ENCODE data around the gene WNT3.

DNA sequence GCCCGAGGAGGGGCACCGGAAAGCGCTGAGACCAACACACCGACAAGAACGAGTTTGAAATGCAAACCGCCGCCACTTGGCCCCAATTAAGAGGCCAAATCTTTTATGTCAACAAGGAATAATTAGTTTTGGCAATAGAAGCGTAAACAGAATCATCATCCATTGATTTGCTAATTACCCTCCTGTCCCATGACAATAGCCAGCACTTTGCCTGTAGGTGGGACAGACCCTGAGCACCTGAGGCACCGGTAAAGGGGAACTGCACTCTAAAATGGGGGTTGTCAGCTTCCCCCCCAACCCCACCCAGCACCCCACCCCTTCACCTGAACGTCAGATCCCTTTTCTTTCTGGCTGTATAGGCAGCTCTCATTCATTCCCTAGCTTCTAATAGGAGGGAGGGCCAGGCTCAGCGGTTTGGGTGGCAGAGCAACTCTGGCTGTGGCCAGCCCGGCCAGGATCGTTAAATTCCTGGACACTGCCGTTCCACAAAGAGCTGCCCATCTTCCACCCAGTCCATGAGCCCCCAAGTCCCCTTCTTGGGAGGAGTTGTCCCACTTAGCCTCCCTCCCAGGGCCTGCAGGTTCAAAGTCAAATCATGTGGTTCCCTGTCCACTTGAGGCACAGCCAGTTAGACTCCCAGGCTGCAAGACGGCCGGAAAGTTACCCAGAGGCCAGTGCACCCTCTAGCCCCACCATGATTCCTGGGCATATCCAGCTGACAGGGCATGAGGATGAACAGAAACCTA, 45.8 kb downstream of the WNT3 start:
- TF ChIP-seq, protein P1, sequence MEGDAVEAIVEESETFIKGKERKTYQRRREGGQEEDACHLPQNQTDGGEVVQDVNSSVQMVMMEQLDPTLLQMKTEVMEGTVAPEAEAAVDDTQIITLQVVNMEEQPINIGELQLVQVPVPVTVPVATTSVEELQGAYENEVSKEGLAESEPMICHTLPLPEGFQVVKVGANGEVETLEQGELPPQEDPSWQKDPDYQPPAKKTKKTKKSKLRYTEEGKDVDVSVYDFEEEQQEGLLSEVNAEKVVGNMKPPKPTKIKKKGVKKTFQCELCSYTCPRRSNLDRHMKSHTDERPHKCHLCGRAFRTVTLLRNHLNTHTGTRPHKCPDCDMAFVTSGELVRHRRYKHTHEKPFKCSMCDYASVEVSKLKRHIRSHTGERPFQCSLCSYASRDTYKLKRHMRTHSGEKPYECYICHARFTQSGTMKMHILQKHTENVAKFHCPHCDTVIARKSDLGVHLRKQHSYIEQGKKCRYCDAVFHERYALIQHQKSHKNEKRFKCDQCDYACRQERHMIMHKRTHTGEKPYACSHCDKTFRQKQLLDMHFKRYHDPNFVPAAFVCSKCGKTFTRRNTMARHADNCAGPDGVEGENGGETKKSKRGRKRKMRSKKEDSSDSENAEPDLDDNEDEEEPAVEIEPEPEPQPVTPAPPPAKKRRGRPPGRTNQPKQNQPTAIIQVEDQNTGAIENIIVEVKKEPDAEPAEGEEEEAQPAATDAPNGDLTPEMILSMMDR (IDR thresholded peaks at IDR 0.05 in 2 of 3, conservative IDR thresholded peaks at IDR 0.05 in 1 of 3; ENCODE audit: control insufficient read depth in 2 of 3, extremely low read depth in 1 of 3, insufficient read depth in 1 of 3, low read depth in 3 of 3, low read length in 3 of 3): no peak
- TF ChIP-seq CREM (IDR thresholded peaks at IDR 0.05; ENCODE audit: low read depth): no peak
- no peak for TF ChIP-seq POLR2AphosphoS5 (IDR thresholded peaks at IDR 0.05; ENCODE audit: low read length)
- no peak for TF ChIP-seq ZNF207 (IDR thresholded peaks at IDR 0.05; ENCODE audit: borderline replicate concordance)
- TF ChIP-seq, protein P2, sequence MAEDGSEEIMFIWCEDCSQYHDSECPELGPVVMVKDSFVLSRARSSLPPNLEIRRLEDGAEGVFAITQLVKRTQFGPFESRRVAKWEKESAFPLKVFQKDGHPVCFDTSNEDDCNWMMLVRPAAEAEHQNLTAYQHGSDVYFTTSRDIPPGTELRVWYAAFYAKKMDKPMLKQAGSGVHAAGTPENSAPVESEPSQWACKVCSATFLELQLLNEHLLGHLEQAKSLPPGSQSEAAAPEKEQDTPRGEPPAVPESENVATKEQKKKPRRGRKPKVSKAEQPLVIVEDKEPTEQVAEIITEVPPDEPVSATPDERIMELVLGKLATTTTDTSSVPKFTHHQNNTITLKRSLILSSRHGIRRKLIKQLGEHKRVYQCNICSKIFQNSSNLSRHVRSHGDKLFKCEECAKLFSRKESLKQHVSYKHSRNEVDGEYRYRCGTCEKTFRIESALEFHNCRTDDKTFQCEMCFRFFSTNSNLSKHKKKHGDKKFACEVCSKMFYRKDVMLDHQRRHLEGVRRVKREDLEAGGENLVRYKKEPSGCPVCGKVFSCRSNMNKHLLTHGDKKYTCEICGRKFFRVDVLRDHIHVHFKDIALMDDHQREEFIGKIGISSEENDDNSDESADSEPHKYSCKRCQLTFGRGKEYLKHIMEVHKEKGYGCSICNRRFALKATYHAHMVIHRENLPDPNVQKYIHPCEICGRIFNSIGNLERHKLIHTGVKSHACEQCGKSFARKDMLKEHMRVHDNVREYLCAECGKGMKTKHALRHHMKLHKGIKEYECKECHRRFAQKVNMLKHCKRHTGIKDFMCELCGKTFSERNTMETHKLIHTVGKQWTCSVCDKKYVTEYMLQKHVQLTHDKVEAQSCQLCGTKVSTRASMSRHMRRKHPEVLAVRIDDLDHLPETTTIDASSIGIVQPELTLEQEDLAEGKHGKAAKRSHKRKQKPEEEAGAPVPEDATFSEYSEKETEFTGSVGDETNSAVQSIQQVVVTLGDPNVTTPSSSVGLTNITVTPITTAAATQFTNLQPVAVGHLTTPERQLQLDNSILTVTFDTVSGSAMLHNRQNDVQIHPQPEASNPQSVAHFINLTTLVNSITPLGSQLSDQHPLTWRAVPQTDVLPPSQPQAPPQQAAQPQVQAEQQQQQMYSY (CRISPR knock-in tag; IDR thresholded peaks at IDR 0.05): no peak
- no peak for TF ChIP-seq FOXK2 (IDR thresholded peaks at IDR 0.05)
- no peak for TF ChIP-seq TAF1 (IDR thresholded peaks at IDR 0.05; ENCODE audit: borderline replicate concordance, low read depth, low read length)
- no peak for TF ChIP-seq POLR2A (IDR thresholded peaks at IDR 0.05; ENCODE audit: low read depth, low read length)
- no peak for TF ChIP-seq CHD2 (IDR thresholded peaks at IDR 0.05; ENCODE audit: borderline replicate concordance, low read depth, low read length)
- no peak for TF ChIP-seq ZNF217 (IDR thresholded peaks at IDR 0.05)
- TF ChIP-seq, protein P3, sequence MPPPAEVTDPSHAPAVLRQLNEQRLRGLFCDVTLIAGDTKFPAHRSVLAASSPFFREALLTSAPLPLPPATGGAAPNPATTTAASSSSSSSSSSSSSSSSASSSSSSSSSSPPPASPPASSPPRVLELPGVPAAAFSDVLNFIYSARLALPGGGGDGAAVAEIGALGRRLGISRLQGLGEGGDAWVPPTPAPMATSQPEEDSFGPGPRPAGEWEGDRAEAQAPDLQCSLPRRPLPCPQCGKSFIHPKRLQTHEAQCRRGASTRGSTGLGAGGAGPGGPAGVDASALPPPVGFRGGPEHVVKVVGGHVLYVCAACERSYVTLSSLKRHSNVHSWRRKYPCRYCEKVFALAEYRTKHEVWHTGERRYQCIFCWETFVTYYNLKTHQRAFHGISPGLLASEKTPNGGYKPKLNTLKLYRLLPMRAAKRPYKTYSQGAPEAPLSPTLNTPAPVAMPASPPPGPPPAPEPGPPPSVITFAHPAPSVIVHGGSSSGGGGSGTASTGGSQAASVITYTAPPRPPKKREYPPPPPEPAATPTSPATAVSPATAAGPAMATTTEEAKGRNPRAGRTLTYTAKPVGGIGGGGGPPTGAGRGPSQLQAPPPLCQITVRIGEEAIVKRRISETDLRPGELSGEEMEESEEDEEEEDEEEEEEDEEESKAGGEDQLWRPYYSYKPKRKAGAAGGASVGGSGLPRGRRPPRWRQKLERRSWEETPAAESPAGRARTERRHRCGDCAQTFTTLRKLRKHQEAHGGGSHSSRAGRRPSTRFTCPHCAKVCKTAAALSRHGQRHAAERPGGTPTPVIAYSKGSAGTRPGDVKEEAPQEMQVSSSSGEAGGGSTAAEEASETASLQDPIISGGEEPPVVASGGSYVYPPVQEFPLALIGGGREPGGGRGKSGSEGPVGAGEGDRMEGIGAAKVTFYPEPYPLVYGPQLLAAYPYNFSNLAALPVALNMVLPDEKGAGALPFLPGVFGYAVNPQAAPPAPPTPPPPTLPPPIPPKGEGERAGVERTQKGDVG (CRISPR knock-in tag; IDR thresholded peaks at IDR 0.05): no peak
- no peak for TF ChIP-seq TBL1XR1 (IDR thresholded peaks at IDR 0.05; ENCODE audit: low read depth, low read length)
- no peak for TF ChIP-seq DPF2 (IDR thresholded peaks at IDR 0.05)
- TF ChIP-seq ZZZ3 (IDR thresholded peaks at IDR 0.05; ENCODE audit: control insufficient read depth, insufficient read length, low read depth): no peak

Measured in GM12878 (cell line).